GM23248 (cell line): ENCODE results near the gene GPR55. TPM values are rescaled to one million over a fixed set of nuclear protein-coding genes. Genes with fewer than 3 reads are reported as not detected.

Source experiments
- DNase-seq: peaks from one replicate; pipeline ENCODE4 v3.0.0-alpha.2; 2015
- H2AFZ ChIP-seq: fragments of 200-600 bp; sonication (generic); 2 replicates; pipeline ENCODE4 v1.6.1; 2016; ENCODE audit warnings: antibody characterized with exemption
- H3F3A ChIP-seq: fragments of 200-600 bp; sonication (generic); 2 replicates; pipeline ENCODE4 v1.6.1; 2016; ENCODE audit warnings: mild to moderate bottlenecking, antibody characterized with exemption, mixed run types; ENCODE audit not compliant: insufficient read depth
- H3K27ac ChIP-seq: fragments of 200-600 bp; sonication (generic); 2 replicates; pipeline ENCODE4 v1.5.1; 2016; ENCODE audit warnings: mild to moderate bottlenecking
- H3K27me3 ChIP-seq: fragments of 200-600 bp; sonication (generic); replicated peaks from 2 replicates; pipeline ENCODE4 v1.6.1; 2016; ENCODE audit warnings: mild to moderate bottlenecking; ENCODE audit not compliant: insufficient read depth
- H3K36me3 ChIP-seq: fragments of 200-600 bp; sonication (generic); 2 replicates; pipeline ENCODE4 v1.6.1; 2016; ENCODE audit warnings: low read depth, mild to moderate bottlenecking
- H3K4me1 ChIP-seq: fragments of 200-600 bp; sonication (generic); 2 replicates; pipeline ENCODE4 v1.6.1; 2016; ENCODE audit warnings: mild to moderate bottlenecking; ENCODE audit not compliant: insufficient read depth
- H3K4me2 ChIP-seq: fragments of 200-600 bp; sonication (generic); one replicate; pipeline ENCODE4 v1.6.1; 2016; ENCODE audit warnings: mild to moderate bottlenecking; ENCODE audit not compliant: unreplicated experiment
- H3K4me3 ChIP-seq: fragments of 200-600 bp; sonication (generic); 2 replicates; pipeline ENCODE4 v1.5.1; 2016; ENCODE audit warnings: mild to moderate bottlenecking
- H3K79me2 ChIP-seq: fragments of 200-600 bp; sonication (generic); 2 replicates; pipeline ENCODE4 v1.6.1; 2016; ENCODE audit warnings: mild to moderate bottlenecking; ENCODE audit not compliant: insufficient read depth
- H3K9ac ChIP-seq: fragments of 200-600 bp; sonication (generic); 2 replicates; pipeline ENCODE4 v1.6.1; 2016; ENCODE audit warnings: mild to moderate bottlenecking
- H3K9me2 ChIP-seq: fragments of 200-600 bp; sonication (generic); 2 replicates; pipeline ENCODE4 v1.6.1; 2016; ENCODE audit warnings: mixed run types, mild to moderate bottlenecking, moderate library complexity; ENCODE audit not compliant: insufficient read depth
- H3K9me3 ChIP-seq: fragments of 200-600 bp; sonication (generic); one replicate; pipeline ENCODE4 v1.6.1; 2017; ENCODE audit warnings: low read depth
- H4K20me1 ChIP-seq: fragments of 200-600 bp; sonication (generic); 2 replicates; pipeline ENCODE4 v1.6.0; 2016; ENCODE audit not compliant: insufficient read depth
- EZH2 ChIP-seq: fragments of 200-600 bp; sonication (generic); IDR thresholded peaks from 2 replicates; pipeline ENCODE4 v1.6.1; 2018; ENCODE audit warnings: antibody characterized with exemption, mild to moderate bottlenecking; ENCODE audit not compliant: insufficient read depth, poor library complexity, severe bottlenecking
- EZH2phosphoT487 ChIP-seq: fragments of 200-600 bp; sonication (generic); IDR thresholded peaks from 2 replicates; pipeline ENCODE4 v1.6.1; 2018; ENCODE audit warnings: antibody characterized with exemption, moderate library complexity, mild to moderate bottlenecking, low read depth; ENCODE audit not compliant: insufficient read depth
- WGBS, 2 experiments: methylation state at CpG; one replicate each; pipeline ENCODE4 v1.1.6; 2015 to 2017; ENCODE audit warnings: low lambda C conversion rate in 2 of 2, low coverage in 1 of 2; ENCODE audit errors: missing lambda C conversion rate in 2 of 2; 5-methylcytosine and 5-hydroxymethylcytosine counted together
- in situ Hi-C: fragments of 300-500 bp; cut with MboI; formaldehyde crosslinking; loops from 2 replicates; pipeline ENCODE4 v1.15.0; 2020
- polyA plus RNA-seq: library from polyadenylated mRNA; unstranded; fragments of >200 nt; fragmentation: Nextera tagmentation; extraction: Ambion mirVana; gene quantifications from 2 replicates; pipeline ENCODE4 v1.2.1, GENCODE V29; 2016
- total RNA-seq: library from RNA; depleted of rRNA; stranded (reverse); fragments of >200 nt; shearing (Covaris generic); gene quantifications from 2 replicates; pipeline ENCODE4 v1.2.3, GENCODE V29; 2014

The GPR55 gene
- total and polyA plus RNA-seq, 2 experiments from 2014 or later = 0.20 TPM; not detected in 1

DNA sequence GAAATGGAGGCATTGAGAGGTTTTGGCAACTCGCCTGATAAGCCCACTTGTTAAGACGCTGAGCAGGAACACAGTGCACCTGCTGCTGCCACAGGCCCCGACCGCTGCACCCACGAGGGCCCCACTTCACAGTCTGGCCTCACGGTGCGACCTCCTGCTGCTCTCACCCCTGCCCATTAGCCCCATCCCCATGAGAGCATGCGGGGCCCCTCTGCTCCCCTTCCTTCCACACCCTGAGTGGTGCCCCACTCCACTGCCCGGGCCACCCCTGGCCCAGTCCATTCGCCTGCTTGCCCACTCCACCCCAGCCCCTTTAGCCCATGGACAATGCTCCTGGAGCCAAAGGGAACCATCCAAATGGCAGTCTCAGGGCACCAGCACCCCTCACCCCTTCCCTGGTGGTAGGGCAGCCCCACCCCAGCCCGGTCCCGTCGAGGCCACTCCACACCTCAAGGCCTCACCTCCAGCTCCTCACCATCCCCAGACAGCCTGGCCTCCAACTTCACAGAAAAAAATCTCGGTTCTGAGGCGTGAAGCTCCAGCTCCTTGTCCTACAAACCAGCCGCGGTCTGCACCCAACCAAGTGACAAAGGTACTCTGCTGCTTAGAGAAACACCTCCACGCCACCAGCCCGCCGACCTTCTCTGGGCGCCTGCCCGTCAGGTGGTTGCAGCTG lies 6.7 kb upstream of the GPR55 start:
- Histone ChIP-seq H3K9me3 (no peaks in the 10 kb centered on the region), H4K20me1 (no peaks in the 10 kb centered on the region), H3K27ac (no peak overlapping the region), H3K36me3 (no peaks in the 10 kb centered on the region), H3K4me1 (0 out of 2 replicates have a peak, but pooled peaks cover 5% of the 10 kb centered on the region), H2AFZ (no peak overlapping the region), H3K4me3 (no peak overlapping the region), H3K27me3 (no peaks in the 10 kb centered on the region), H3K79me2 (no peaks in the 10 kb centered on the region), H3K4me2 (no peak overlapping the region), H3F3A (no peaks in the 10 kb centered on the region), H3K9ac (no peak overlapping the region), H3K9me2 (no peaks in the 10 kb centered on the region)
- in situ Hi-C loops = no loop called here
- TF ChIP-seq EZH2 = no peak
- 86 to 89% methylated on average over 21 to 22 of the region's 22 CpGs for WGBS, 2 experiments
- DNase-seq = no peak

DNA sequence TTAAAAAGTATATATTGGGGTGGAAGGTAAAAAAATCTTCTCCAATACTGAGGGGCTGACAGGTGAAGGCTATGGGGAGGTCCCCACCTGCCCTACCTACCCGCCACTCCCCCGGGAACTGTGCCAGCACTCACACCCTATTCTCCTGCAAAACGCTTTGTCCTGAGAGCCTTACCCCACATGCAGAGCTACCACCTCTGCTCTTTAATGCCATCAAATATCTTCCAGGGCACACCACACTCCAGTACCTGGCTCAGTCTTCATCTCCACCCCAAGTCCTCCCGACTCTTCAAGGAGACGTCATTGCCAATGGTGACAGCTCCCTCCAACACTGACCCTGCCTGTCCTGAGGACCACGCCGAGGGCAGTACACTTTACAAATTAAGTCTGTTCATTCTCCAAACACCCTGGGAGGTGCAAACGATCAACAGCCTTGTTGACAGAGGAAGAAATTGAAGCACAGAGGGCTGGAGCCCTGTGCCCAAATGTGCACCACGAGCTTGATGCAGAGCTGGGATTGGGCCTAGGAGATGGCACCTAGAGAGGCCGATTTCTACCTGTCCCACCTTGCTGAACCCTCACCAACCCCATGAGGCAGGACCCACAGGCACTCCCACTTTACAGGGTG lies 6.0 kb upstream of the GPR55 start:
- Histone ChIP-seq H4K20me1 (no peaks in the 10 kb centered on the region), H3K36me3 (no peaks in the 10 kb centered on the region), H3F3A (no peaks in the 10 kb centered on the region), H3K9ac (no peak overlapping the region), H3K4me1 (0 out of 2 replicates have a peak, but pooled peaks cover 5% of the 10 kb centered on the region), H3K4me3 (no peak overlapping the region), H3K4me2 (no peak overlapping the region), H3K9me2 (no peaks in the 10 kb centered on the region), H3K9me3 (no peaks in the 10 kb centered on the region), H2AFZ (no peak overlapping the region), H3K27me3 (no peaks in the 10 kb centered on the region), H3K27ac (no peak overlapping the region), H3K79me2 (no peaks in the 10 kb centered on the region)
- 70 to 73% methylated on average over 10 of the region's 10 CpGs for WGBS, 2 experiments
- in situ Hi-C loops = no loop called here
- no peak for DNase-seq
- TF ChIP-seq EZH2 = no peak
- TF ChIP-seq EZH2phosphoT487 = no peak

DNA sequence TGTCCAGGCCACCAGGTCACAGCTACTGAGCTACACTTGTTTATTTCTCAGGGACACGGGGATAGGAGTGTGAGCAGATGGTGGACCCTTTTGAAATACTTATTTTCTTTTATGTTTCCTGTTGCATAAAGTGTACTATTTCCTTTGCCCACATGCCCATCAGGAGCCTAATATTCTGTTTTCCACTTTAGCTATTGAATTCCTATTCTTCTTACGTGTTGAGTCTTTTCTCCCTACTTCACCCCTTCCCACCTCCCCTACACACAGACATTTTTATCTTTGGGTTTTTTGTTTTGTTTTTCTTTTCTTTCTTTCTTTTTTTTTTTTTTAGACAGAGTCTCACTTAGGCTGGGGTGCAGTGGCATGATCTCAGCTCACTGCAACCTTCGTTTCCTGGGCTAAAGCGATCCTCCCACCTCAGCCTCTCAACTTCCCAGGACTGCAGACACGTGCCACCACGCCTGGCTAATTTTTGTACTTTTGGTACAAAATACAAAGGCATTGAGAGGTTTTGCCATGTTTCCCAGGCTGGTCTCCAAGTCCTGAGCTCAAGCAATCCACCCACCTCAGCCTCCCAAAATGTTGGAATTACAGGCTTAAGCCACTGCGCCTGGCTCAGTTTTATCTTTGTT lies 5.2 kb upstream of the GPR55 start:
- no peak for DNase-seq
- Histone ChIP-seq H3K9me2 (no peaks in the 10 kb centered on the region), H4K20me1 (no peaks in the 10 kb centered on the region), H3K79me2 (no peaks in the 10 kb centered on the region), H3K9me3 (no peaks in the 10 kb centered on the region), H3F3A (no peaks in the 10 kb centered on the region), H3K4me2 (no peak overlapping the region), H3K4me3 (no peak overlapping the region), H2AFZ (no peak overlapping the region), H3K27me3 (no peaks in the 10 kb centered on the region), H3K36me3 (no peaks in the 10 kb centered on the region), H3K27ac (no peak overlapping the region), H3K4me1 (0 out of 2 replicates have a peak, but pooled peaks cover 5% of the 10 kb centered on the region), H3K9ac (no peak overlapping the region)
- 65% methylated on average over 7 of the region's 7 CpGs for WGBS, 2 experiments
- no peak for TF ChIP-seq EZH2
- TF ChIP-seq EZH2phosphoT487 = no peak
- in situ Hi-C loops = no loop called here

DNA sequence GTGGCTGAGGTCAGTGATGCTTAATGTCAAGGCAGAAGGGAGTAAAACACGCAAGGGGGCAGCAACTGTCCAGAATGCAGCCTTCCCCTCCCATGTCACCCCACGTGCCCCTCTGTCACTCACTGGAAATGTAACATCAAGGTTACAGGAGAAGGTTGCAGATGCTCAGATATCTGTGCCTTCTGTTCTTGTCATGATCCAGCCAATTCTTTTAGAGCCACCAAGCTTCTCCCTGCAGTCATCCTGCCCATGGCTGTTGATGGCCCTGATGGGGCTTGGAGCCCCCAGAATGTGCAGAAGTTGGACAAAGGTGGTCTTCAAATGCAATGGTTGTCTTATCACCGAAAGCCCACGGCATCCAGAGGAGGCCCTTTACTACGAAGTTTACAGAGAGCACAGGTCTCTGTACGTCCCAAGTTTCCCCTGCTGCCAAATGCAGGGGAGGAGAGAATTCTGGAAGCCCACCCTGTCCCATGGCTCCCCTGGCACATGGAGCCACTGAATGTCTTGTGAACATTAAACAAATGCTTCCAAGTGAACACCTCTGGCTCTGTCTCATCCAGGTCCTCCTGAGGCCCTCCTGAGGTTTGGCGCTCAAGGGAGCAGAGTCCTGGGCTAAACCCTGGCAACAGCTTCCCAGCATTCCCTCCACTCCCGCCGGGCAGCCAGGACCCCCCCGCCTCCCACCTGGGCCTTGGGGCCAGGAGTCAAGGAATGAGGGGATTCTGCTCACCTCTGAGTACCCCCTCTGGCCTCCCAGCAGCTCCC lies 4.5 kb upstream of the GPR55 start:
- 51% methylated on average over 10 of the region's 10 CpGs for WGBS, 2 experiments
- Histone ChIP-seq H4K20me1 (no peaks in the 10 kb centered on the region), H3F3A (no peaks in the 10 kb centered on the region), H3K27ac (no peak overlapping the region), H3K36me3 (no peaks in the 10 kb centered on the region), H2AFZ (no peak overlapping the region), H3K9ac (no peak overlapping the region), H3K27me3 (no peaks in the 10 kb centered on the region), H3K4me2 (no peak overlapping the region), H3K9me2 (no peaks in the 10 kb centered on the region), H3K4me3 (no peak overlapping the region), H3K79me2 (no peaks in the 10 kb centered on the region), H3K4me1 (0 out of 2 replicates have a peak, but pooled peaks cover 5% of the 10 kb centered on the region), H3K9me3 (no peaks in the 10 kb centered on the region)
- in situ Hi-C loops = no loop called here
- TF ChIP-seq EZH2 (no peak), EZH2phosphoT487 (no peak)
- no peak for DNase-seq
